HepG2 (cell line): ENCODE results near the gene GNAI2. TPM values are rescaled to one million over a fixed set of nuclear protein-coding genes. Genes with fewer than 3 reads are reported as not detected.
A peak's percentile ranks its signal among the peaks of the same experiment; 100 is the strongest.

ENCODE experiments used
- CHCHD3 ChIP-seq: sonication (generic); formaldehyde crosslinking; IDR thresholded peaks from 2 replicates; pipeline ENCODE4 v1.8.0; 2022; ENCODE audit warnings: mild to moderate bottlenecking, missing genetic modification reagents, moderate library complexity
- GLI4 ChIP-seq: sonication (generic); formaldehyde crosslinking; IDR thresholded peaks from 2 replicates; pipeline ENCODE4 v1.5.1; 2020; ENCODE audit warnings: missing genetic modification reagents, mild to moderate bottlenecking, moderate library complexity, borderline replicate concordance
- HNF1A ChIP-seq, 2 experiments: sonication (generic) in 1 of 2; formaldehyde crosslinking in 1 of 2; IDR thresholded peaks; 2 replicates each; pipeline versions ENCODE4 v1.4.0 to v1.6.1; 2016 to 2020; ENCODE audit warnings: borderline replicate concordance in 1 of 2, low read depth in 1 of 2, mild to moderate bottlenecking in 1 of 2, missing genetic modification reagents in 1 of 2
- KDM5A ChIP-seq: fragments of 200-600 bp; sonication (generic); IDR thresholded peaks from 2 replicates; pipeline ENCODE4 v1.7.0; 2018; ENCODE audit warnings: antibody characterized with exemption, mild to moderate bottlenecking, low read length, borderline replicate concordance
- MTF1 ChIP-seq: sonication (generic); formaldehyde crosslinking; IDR thresholded peaks from 2 replicates; pipeline ENCODE4 v1.5.0; 2020; ENCODE audit warnings: missing genetic modification reagents
- NRL ChIP-seq: sonication (generic); formaldehyde crosslinking; IDR thresholded peaks from 2 replicates; pipeline ENCODE4 v1.5.0; 2020; ENCODE audit warnings: missing genetic modification reagents, mild to moderate bottlenecking, moderate library complexity, borderline replicate concordance
- PATZ1 ChIP-seq: sonication (generic); formaldehyde crosslinking; IDR thresholded peaks from 2 replicates; pipeline ENCODE4 v1.4.0; 2020; ENCODE audit warnings: missing genetic modification reagents
- POLR2A ChIP-seq, 2 experiments: IDR thresholded peaks; 2 replicates each; pipeline ENCODE4 v1.6.1; 2011; ENCODE audit warnings: low read depth in 2 of 2, low read length in 2 of 2, mild to moderate bottlenecking in 1 of 2, moderate library complexity in 1 of 2; ENCODE audit not compliant: insufficient read depth in 1 of 2
- RFX1 ChIP-seq: fragments of 450-650 bp; IDR thresholded peaks from 2 replicates; pipeline ENCODE4 v1.6.1; 2017
- RXRB ChIP-seq: IDR thresholded peaks from 2 replicates; pipeline ENCODE4 v1.6.1; 2016; ENCODE audit warnings: borderline replicate concordance, missing genetic modification reagents, missing compliant biosample characterization
- SKIL ChIP-seq: sonication (generic); formaldehyde crosslinking; IDR thresholded peaks from 2 replicates; pipeline ENCODE4 v1.8.0; 2022; ENCODE audit warnings: missing genetic modification reagents, mild to moderate bottlenecking, moderate library complexity, borderline replicate concordance
- SMAD1 ChIP-seq: sonication (generic); formaldehyde crosslinking; IDR thresholded peaks from 2 replicates; pipeline ENCODE4 v1.4.0; 2020; ENCODE audit warnings: missing genetic modification reagents, low read depth, mild to moderate bottlenecking, borderline replicate concordance
- SRF ChIP-seq: IDR thresholded peaks from 2 replicates; pipeline ENCODE4 v1.6.1; 2011; ENCODE audit warnings: mild to moderate bottlenecking, low read depth, low read length, moderate library complexity
- ZFP62 ChIP-seq: sonication (generic); formaldehyde crosslinking; IDR thresholded peaks from 2 replicates; pipeline ENCODE4 v1.4.0; 2020; ENCODE audit warnings: missing genetic modification reagents
- ZFYVE20 ChIP-seq: sonication (generic); formaldehyde crosslinking; IDR thresholded peaks from 2 replicates; pipeline ENCODE4 v1.8.0; 2023; ENCODE audit warnings: low read depth, mild to moderate bottlenecking, moderate library complexity, missing genetic modification reagents, borderline replicate concordance
- ZNF136 ChIP-seq: sonication (generic); formaldehyde crosslinking; IDR thresholded peaks from 2 replicates; pipeline ENCODE4 v1.8.1; 2022; ENCODE audit warnings: low read depth, mild to moderate bottlenecking, moderate library complexity, missing genetic modification reagents
- ZNF138 ChIP-seq: sonication (generic); formaldehyde crosslinking; IDR thresholded peaks from 2 replicates; pipeline ENCODE4 v1.5.0; 2020; ENCODE audit warnings: mild to moderate bottlenecking, low read depth, missing genetic modification reagents
- ZNF577 ChIP-seq: sonication (generic); formaldehyde crosslinking; IDR thresholded peaks from 2 replicates; pipeline ENCODE4 v1.4.0; 2020; ENCODE audit warnings: mild to moderate bottlenecking, low read depth, missing genetic modification reagents, borderline replicate concordance
- ZNF7 ChIP-seq: IDR thresholded peaks from 2 replicates; pipeline ENCODE4 v1.6.1; 2016; ENCODE audit warnings: missing biosample characterization, missing genetic modification reagents
- polyA plus RNA-seq, 8 experiments: library from polyadenylated mRNA; depleted of rRNA in 3 of 8; stranded (reverse) in 7 of 8; unstranded in 1 of 8; fragments of >200 nt; fragmentation: Illumina TruSeq in 4 of 8; extraction: Trizol in 4 of 8; gene quantifications; 2 replicates each; pipeline versions ENCODE4 v1.2.1 to v1.2.3, GENCODE V29; 2011 to 2016; ENCODE audit warnings: low read depth in 4 of 8, missing spikeins in 1 of 8, mixed read lengths in 1 of 8; ENCODE audit not compliant: insufficient read depth in 1 of 8
- total RNA-seq, 5 experiments: library from RNA; depleted of rRNA; stranded (reverse); fragments of >200 nt; fragmentation: Illumina TruSeq; extraction: Trizol; gene quantifications; 2 replicates each; pipeline ENCODE4 v1.2.3, GENCODE V29; 2016; ENCODE audit warnings: low read depth in 1 of 5

The GNAI2 gene
- total and polyA plus RNA-seq, 2 of the 13 experiments (the other 11 are each of a cell fraction or from before 2014, with no cell fraction given): 51.1 to 66.2 TPM

GRCh38 chr3:50302095-50303012, 66.3 kb downstream of the GNAI2 start (continued):
- TF ChIP-seq GLI4 (CRISPR knock-in tag) (peak; percentile 61; the same call in 1 of the 2 replicates), ZNF7 (no peak), ZNF577 (CRISPR knock-in tag) (no peak), ZFP62 (CRISPR knock-in tag) (no peak), RFX1 (no peak), ZFYVE20 (CRISPR knock-in tag) (0 out of 2 replicates have a peak, but pooled peaks have one; percentile 66), PATZ1 (CRISPR knock-in tag) (no peak), SMAD1 (peak; percentile 62; the same call in 1 of the 2 replicates), POLR2A (IDR thresholded peaks at IDR 0.05; ENCODE audit: insufficient read depth in 1 of 2, low read depth in 2 of 2, low read length in 2 of 2) (peak in 1 of 2 experiments; percentile 5; a peak in 1 of 4 replicates), ZNF138 (no peak; the same call in 1 of the 2 replicates), NRL (peak; percentile 26; the same call in 1 of the 2 replicates), SKIL (no peak), RXRB (CRISPR knock-in tag) (no peak; the same call in none of the 2 replicates), KDM5A (peak; percentile 20; the same call in 1 of the 2 replicates), ZNF136 (no peak), MTF1 (CRISPR knock-in tag) (no peak), HNF1A (IDR thresholded peaks at IDR 0.05; ENCODE audit: low read depth) (no peak), HNF1A (CRISPR knock-in tag; IDR thresholded peaks at IDR 0.05; ENCODE audit: borderline replicate concordance) (no peak), CHCHD3 (CRISPR knock-in tag) (no peak; the same call in 1 of the 2 replicates), SRF (no peak)
